GM18873 (cell line): Measurements from ENCODE around the gene PWP1.
A peak's percentile ranks its signal among the peaks of the same experiment; 100 is the strongest.

Experiments used
- ATAC-seq: cut with Tn5 transposase; IDR thresholded peaks from one replicate; pipeline ENCODE4 v1.9.1; 2021; ENCODE audit warnings: mild to moderate bottlenecking, moderate library complexity, moderate number of reproducible peaks; ENCODE audit not compliant: unreplicated experiment, low FRiP score

PWP1 gene

GRCh38 chr12:107732365-107732764 lies 46.8 kb downstream of the PWP1 start:
- ATAC-seq: no peak

GRCh38 chr12:107734139-107734538 lies 48.5 kb downstream of the PWP1 start:
- no peak for ATAC-seq

GRCh38 chr12:107735763-107736162 lies 50.2 kb downstream of the PWP1 start:
- ATAC-seq: no peak

GRCh38 chr12:107736914-107737313 lies 51.3 kb downstream of the PWP1 start:
- ATAC-seq: peak; percentile 90

- ATAC-seq: no peak
Measured at GRCh38 chr12:107748472-107748871, 62.9 kb downstream of the PWP1 start.

- no peak for ATAC-seq
Measured at GRCh38 chr12:107749083-107749482, 63.5 kb downstream of the PWP1 start.

- no peak for ATAC-seq
Measured at GRCh38 chr12:107759410-107759809, 73.8 kb downstream of the PWP1 start.

- ATAC-seq: peak; percentile 11
Measured at GRCh38 chr12:107760207-107760808, 74.7 kb downstream of the PWP1 start.

- ATAC-seq: peak; percentile 83
Measured at GRCh38 chr12:107760809-107761501, 75.4 kb downstream of the PWP1 start, which contains the start of gene PRDM4. Gene PRDM4 (minus strand): TSS chr12:107761137. CDS start chr12:107760515, 622 bp downstream.

- peak; percentile 1 for ATAC-seq
Measured at GRCh38 chr12:107761502-107761904, 75.9 kb downstream of the PWP1 start.
